IPS DF 4.7 (cell line): Measurements from ENCODE around the gene CHST11.

Experiments used
- DNase-seq: peaks from one replicate; pipeline ENCODE4 v3.0.0-alpha.2; 2013; ENCODE audit warnings: low spot score; ENCODE audit errors: extremely low read depth

Gene CHST11

GRCh38 chr12:104694161-104694560, 237.4 kb downstream of the CHST11 start:
- no peak for DNase-seq

DNA sequence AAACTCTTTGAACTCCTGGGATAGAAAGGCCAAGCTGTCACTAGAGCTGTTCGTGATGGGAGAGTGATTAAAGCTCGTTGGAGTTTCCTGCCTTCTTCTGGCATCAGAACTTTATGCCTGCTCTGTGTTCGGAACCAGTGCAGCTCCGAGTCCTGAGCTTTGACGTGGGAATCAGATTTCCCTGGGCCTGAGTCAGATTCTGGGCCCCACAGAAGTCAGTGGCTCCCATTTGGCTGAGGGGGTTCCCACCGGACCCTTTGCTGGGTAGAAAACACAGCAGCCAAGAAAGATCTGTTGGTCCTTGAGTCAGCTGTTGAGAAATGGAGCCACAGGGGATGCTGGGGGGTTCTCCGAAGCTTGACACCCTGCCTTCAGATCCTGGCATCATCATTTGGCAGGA, 238.0 kb downstream of the CHST11 start:
- DNase-seq = no peak

- DNase-seq = no peak
These were observed 238.9 kb downstream of the CHST11 start for GRCh38 chr12:104695453-104696148.

DNA sequence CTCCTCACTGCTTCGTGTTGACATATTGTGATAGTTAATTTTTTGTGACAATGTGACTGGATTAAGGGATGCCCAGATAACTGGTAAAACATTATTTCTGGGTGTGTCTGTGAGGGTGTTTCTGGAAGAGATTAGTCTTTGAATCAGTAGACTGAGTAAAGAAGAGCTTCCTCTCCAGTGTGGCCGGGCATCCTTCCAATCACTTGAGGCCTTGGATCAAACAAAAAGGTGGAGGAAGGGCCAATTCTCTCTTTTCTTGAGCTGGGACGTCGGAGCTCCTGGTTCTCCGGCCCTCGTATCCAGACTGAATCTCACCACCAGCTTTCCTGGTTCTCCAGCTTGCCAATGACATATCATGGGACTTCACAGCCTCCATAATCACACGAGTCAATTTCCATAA, 240.4 kb downstream of the CHST11 start:
- no peak for DNase-seq

GRCh38 chr12:104698871-104699270, 242.1 kb downstream of the CHST11 start:
- no peak for DNase-seq

GRCh38 chr12:104699489-104700190, 242.9 kb downstream of the CHST11 start:
- no peak for DNase-seq

GRCh38 chr12:104700324-104700723, 243.6 kb downstream of the CHST11 start:
- DNase-seq = no peak

- no peak for DNase-seq
These were observed 244.6 kb downstream of the CHST11 start for GRCh38 chr12:104701301-104701700.

DNA sequence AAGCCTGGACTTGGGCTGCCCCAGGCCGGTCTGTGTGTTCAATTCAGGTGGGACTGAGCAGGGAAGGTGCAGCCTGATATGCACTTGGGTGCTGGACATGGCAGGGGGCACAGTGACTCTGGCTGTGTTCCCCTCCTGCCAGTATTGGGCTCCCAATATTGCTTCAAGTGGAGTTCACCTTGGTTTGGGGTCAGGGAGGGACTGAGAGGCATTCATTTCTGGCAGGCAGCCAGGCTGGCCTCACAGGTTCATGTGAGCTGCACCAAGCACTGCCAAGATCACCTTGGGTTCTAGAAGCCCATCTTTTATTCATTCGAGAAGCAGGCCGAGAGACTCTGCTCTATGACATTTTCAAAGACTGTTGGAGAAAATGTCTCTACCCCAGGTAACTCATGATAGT, 245.0 kb downstream of the CHST11 start:
- no peak for DNase-seq

GRCh38 chr12:104702565-104703139, 245.9 kb downstream of the CHST11 start:
- DNase-seq = no peak

- DNase-seq = no peak
These were observed 246.6 kb downstream of the CHST11 start for GRCh38 chr12:104703372-104703771.

DNA sequence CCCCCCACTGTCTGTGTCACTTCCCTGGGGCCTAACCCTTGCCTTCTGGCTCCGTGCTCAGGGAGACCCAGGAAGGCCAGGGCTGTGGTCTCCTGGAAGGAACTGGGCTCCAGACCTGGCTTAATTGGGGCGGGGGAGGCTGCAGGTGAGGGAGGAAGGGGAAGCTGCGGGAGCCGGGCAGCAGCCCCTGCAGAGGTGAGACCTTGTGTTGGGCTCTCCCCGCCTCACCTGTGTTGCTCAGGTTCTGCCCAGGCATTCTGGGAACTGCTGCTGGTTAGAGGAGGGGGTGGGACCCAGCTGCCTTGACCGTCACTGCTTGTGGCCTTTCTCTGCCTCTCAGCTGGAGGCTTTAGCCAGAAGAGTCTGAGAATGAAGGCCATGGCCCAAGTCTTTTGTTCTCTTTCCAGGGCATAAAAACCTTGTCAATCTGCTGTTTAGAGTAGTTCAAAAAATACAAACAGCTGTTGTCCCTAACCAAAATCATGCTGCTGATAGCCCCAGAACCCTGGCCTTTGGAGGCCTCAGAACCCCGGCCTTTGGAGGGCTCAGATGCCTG, 247.6 kb downstream of the CHST11 start:
- DNase-seq = no peak

GRCh38 chr12:104707194-104707593, 250.4 kb downstream of the CHST11 start:
- DNase-seq = no peak

DNA sequence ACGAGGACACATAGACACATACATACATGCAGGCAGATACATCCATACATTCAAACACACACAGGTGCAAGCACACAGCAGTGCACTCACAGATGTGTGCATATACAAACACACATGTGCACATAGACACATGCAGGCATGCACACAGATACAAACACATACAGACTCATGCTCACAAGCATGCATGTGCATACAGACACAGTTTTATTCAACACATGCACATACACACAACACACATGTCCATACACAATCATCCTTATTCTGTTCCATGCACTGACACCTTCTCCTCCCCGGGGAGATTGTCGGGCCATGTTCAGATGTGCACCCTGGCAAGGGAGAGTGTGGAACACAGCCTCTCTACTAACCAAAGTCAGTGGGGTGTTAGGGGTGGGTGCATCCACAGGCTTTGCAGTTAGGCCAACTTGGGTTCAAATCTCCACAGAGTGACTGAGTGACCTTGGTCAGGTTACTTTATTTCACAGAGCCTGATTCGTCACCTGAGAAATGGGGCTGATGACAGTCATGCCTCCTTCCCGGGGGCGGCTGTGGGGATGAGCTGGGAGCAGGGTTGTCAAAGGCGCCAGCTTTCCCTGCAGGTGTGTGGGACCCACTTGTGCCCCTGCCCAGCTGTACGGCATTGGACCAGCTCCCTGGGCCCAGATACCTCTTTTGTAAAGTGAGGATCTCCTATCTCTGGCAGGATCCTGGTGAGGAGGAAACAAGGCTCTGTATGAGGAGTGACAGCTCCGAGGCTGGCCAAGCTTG, 251.2 kb downstream of the CHST11 start:
- DNase-seq = no peak

DNA sequence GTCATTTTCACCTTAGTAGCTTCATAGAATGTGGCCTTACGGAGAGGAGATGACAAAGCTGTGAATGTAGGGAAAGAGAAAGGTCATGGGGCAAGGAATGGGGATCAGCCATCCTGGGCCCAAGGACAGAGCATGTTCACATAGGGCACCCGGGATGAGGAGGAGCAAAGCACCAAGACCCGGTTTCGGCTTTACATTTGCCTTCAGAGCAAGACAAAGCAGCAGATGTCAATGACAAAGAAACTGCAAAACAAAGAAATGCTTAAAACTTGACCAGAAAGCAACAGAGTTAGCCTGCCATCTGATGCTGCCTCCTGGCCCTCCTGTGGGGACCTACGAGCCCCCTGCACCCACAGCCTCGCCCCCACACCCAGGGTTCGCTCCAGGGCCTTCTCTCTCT, 252.1 kb downstream of the CHST11 start:
- no peak for DNase-seq

- no peak for DNase-seq
These were observed 253.1 kb downstream of the CHST11 start for GRCh38 chr12:104709692-104710435.

- no peak for DNase-seq
These were observed 254.4 kb downstream of the CHST11 start for GRCh38 chr12:104710940-104711689.

GRCh38 chr12:104712477-104712876, 255.7 kb downstream of the CHST11 start:
- no peak for DNase-seq

- DNase-seq = no peak
These were observed 256.2 kb downstream of the CHST11 start for GRCh38 chr12:104712968-104713367.

DNA sequence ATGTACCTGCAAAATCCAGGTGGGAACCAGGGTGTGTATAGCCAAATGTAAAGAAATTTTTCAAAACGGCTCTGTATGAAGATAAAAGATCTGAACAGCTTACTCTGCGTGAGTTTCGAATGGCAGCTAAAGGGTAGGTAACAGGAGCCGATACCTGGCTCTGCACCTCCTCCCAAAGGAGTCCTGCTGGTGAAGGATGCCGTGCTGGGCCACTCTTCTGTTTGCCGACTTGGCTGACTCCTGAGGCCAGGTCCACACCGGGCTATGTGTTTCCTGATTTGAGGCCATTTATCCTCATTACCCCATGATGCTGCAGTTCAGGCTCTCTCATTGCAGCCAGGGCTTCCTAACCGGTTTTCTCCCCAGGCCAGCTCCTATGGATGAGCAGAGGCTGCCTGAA, 256.7 kb downstream of the CHST11 start:
- no peak for DNase-seq
